Fibroblast of the aortic adventitia (primary cell): ENCODE results near the gene ANKRD36. TPM values are rescaled to one million over a fixed set of nuclear protein-coding genes. Genes with fewer than 3 reads are reported as not detected.
"Not testable (repeated sequence)": the region's sequence is repeated elsewhere in the genome, so short reads cannot be mapped to it uniquely, and the experiment has no call there.

Source experiments
- DNase-seq: peaks from one replicate; pipeline ENCODE4 v3.0.0-alpha.2; 2010; ENCODE audit warnings: low read depth
- H3K4me3 ChIP-seq: 2 replicates; pipeline ENCODE4 v1.5.1; 2011; ENCODE audit warnings: low read depth, mild to moderate bottlenecking, control low read depth, low read length, moderate library complexity
- total RNA-seq: library from RNA; depleted of rRNA; stranded (reverse); fragments of >200 nt; gene quantifications from 2 replicates; pipeline ENCODE4 v1.2.3, GENCODE V29; 2012; ENCODE audit warnings: low replicate concordance
- TF ChIP-seq, protein P1 (sequence below): IDR thresholded peaks from 2 replicates; pipeline ENCODE4 v1.5.1; 2011; ENCODE audit warnings: mild to moderate bottlenecking, low read length, control low read depth, inconsistent platforms; ENCODE audit not compliant: insufficient read depth

Gene ANKRD36
- total RNA-seq, 1 donor = 48.9 TPM

DNA sequence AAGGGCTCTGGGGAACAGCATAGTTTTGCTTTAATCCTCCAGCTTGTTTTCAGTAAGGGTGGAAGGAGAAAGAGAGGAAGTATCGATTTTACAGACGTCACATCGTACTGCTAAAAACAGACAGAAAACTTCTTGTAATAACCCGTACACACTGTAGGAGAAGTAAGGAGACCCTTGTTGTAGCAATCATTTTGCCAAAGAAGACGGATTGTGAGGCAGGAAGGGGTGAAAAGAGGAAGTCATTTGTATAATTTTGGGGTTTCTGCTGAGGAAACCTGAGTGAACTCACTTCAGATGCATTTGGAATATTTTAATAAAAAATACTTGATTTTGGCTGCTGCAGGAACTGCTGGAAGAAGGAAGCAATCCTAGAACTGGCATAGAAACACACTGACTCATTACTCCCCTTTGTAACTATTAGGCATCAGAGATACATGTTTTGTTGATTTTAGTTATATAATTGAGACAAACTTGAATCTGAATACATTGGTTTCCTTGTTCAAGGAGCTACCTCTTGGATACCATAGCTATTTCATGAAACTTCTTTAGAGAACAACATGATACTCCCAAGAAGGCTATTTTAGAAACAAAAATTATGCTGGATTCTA, 89.8 kb downstream of the ANKRD36 start:
- DNase-seq = peak; percentile 47
- H3K4me3 ChIP-seq = not testable (repeated sequence)

GRCh38 chr2:97210325-97210724, 97.4 kb downstream of the ANKRD36 start:
- TF ChIP-seq, protein P1, sequence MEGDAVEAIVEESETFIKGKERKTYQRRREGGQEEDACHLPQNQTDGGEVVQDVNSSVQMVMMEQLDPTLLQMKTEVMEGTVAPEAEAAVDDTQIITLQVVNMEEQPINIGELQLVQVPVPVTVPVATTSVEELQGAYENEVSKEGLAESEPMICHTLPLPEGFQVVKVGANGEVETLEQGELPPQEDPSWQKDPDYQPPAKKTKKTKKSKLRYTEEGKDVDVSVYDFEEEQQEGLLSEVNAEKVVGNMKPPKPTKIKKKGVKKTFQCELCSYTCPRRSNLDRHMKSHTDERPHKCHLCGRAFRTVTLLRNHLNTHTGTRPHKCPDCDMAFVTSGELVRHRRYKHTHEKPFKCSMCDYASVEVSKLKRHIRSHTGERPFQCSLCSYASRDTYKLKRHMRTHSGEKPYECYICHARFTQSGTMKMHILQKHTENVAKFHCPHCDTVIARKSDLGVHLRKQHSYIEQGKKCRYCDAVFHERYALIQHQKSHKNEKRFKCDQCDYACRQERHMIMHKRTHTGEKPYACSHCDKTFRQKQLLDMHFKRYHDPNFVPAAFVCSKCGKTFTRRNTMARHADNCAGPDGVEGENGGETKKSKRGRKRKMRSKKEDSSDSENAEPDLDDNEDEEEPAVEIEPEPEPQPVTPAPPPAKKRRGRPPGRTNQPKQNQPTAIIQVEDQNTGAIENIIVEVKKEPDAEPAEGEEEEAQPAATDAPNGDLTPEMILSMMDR = no peak
- no peak overlapping the region for H3K4me3 ChIP-seq
- peak; percentile 3 for DNase-seq

DNA sequence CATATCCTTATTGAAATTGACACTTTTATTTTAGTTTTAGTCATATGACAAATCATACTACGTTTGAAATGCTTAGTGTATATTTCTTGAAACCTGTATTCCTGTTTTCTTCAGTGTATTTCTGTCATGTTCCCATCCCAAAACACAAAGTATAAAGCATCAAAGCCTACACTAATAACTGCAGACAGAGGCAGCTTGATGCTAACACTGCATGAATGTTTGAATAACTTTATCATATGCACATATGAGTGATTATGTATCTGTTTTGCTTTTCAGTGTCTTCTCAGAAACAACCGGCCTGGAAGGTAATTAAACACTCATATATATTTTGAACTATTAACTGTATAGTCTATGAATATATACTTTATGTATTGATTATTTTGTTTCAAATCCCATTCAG, 102.1 kb downstream of the ANKRD36 start:
- not testable (repeated sequence) for H3K4me3 ChIP-seq, DNase-seq

- not testable (repeated sequence) for DNase-seq, H3K4me3 ChIP-seq
Observed at GRCh38 chr2:97230848-97231585, 118.1 kb downstream of the ANKRD36 start.

DNA sequence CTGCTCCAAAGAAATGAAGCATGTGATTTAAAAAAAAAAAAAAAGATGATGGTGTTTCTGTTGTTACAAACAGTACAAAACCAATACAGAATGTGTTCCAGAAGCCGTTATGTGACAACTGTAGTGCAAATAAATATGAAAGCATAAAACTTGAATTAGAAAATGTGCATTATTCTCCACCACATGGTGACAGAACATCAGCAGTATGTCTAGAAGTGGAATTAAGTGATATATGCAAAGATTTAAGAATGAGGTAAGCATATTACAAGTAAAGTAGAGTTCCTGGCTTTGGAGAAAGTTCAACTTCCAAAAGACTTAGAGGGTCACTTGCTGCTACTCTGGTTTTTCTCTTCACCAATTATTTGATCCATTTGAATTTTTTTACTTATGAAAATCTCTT, 120.0 kb downstream of the ANKRD36 start:
- not testable (repeated sequence) for DNase-seq, H3K4me3 ChIP-seq

- not testable (repeated sequence) for DNase-seq
Observed at GRCh38 chr2:97233660-97234295, 120.8 kb downstream of the ANKRD36 start.

GRCh38 chr2:97261192-97261591, 148.2 kb downstream of the ANKRD36 start:
- DNase-seq, H3K4me3 ChIP-seq: not testable (repeated sequence)

More at GRCh38 chr2:97233660-97234295, 120.8 kb downstream of the ANKRD36 start:
- not testable (repeated sequence) for H3K4me3 ChIP-seq

DNA sequence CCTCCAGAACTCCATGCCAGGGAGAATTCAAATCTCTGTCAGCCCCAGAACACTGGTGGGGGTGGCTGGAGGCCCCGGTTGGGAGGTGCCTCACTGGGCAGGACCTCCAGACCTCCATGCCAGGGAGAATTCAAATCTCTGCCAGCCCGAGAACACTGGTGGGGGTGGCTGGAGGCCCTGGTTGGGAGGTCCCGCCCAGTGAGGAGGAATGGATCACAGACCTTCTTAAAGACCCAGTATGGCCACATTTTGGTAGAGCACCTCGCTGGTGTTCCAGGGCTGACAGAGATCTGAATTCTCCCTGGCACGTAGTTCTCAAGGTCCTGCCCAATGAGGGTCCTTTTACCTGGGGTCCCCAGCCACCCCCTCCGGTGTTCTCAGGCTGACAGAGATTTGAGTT, 153.5 kb downstream of the ANKRD36 start:
- H3K4me3 ChIP-seq, DNase-seq: not testable (repeated sequence)

DNA sequence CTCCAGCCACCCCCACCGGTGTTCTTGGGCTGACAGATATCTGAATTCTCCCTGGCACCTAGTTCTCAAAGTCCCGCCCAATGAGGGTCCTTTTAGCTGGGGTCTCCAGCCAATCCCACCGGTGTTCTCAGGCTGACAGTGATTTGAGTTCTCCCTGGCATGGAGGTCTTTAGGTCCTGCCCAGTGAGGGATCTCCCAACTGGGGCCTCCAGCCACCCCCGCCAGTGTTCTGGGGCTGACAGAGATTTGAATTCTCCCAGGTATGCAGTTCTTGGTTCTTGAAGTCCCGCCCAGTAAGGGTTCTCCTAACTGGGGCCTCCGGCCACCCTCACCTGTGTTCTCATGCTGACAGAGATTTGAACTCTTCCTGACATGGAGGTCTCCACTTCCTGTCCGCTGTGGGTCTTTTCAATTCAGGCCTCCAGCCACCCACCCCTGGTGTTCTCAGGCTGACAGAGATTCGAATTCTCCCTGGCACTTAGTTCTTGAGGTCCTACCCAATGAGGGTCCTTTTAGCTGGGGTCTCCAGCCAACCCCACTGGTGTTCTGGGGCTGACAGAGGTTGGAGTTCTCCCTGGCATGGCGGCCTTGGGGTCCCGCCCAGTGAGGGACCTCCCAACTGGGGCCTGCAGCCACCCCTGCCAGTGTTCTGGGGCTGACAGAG, 154.6 kb downstream of the ANKRD36 start:
- no peak overlapping the region for H3K4me3 ChIP-seq
- TF ChIP-seq, protein P1 = no peak
- DNase-seq = peak; percentile 0

- not testable (repeated sequence) for DNase-seq, H3K4me3 ChIP-seq
Observed at GRCh38 chr2:97268075-97268591, 155.2 kb downstream of the ANKRD36 start.

GRCh38 chr2:97276232-97276798, 163.4 kb downstream of the ANKRD36 start:
- not testable (repeated sequence) for H3K4me3 ChIP-seq, DNase-seq

GRCh38 chr2:97285187-97285586, 172.2 kb downstream of the ANKRD36 start:
- DNase-seq, H3K4me3 ChIP-seq: not testable (repeated sequence)

DNA sequence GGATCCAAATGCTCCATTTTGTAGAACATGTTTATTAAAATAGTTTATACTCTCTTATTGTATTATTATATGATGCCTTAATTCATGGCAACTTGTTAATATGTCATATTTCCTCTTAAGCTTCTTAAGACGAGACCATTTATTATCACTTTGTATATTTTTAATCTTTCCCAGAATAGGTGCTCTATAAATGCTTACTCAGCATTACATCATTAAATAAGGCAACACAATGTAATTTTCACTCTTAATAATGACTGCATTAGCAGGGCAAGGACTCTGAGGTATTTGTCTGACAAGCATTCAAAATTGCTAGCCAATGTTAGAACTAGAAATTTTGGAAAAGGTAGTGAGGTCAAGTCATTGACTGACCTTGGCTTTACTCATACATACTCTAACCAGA, 180.7 kb downstream of the ANKRD36 start:
- DNase-seq, H3K4me3 ChIP-seq: not testable (repeated sequence)
